ENCODE results near the gene ETS2.

ETS2 gene

DNA sequence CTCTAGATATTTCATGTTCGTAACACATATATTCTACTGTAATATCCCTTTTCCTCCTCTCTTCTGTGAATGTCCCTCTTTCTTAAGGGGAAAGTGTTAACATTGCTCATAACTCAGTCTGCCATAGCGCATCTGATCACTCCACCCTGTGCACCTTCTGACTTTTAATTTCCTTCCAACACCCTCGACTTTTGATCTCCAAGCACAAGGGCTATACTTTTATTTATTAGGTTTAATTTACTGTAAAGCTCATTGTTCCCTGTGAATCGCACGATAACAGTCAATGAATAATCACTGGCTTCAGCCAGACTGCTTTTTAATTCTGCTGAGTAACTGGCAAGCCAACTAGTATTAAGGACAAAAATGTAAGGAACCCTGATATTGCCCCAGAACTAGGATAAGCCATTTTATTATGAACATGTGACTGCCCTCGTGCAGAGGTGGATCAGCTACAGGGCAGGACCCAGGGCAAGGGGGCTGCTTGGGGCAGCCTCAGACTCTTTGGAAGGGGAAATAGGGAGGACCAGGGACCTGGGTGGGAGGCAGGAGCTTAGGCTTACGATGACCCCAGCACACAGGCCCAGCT, 2.6 kb upstream of the ETS2 start (continued):
- TF ChIP-seq, protein P1, sequence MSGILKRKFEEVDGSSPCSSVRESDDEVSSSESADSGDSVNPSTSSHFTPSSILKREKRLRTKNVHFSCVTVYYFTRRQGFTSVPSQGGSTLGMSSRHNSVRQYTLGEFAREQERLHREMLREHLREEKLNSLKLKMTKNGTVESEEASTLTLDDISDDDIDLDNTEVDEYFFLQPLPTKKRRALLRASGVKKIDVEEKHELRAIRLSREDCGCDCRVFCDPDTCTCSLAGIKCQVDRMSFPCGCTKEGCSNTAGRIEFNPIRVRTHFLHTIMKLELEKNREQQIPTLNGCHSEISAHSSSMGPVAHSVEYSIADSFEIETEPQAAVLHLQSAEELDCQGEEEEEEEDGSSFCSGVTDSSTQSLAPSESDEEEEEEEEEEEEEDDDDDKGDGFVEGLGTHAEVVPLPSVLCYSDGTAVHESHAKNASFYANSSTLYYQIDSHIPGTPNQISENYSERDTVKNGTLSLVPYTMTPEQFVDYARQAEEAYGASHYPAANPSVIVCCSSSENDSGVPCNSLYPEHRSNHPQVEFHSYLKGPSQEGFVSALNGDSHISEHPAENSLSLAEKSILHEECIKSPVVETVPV (CRISPR knock-in tag; IDR thresholded peaks at IDR 0.05): no peak
- no peak for TF ChIP-seq ESRRG (CRISPR knock-in tag; IDR thresholded peaks at IDR 0.05)

DNA sequence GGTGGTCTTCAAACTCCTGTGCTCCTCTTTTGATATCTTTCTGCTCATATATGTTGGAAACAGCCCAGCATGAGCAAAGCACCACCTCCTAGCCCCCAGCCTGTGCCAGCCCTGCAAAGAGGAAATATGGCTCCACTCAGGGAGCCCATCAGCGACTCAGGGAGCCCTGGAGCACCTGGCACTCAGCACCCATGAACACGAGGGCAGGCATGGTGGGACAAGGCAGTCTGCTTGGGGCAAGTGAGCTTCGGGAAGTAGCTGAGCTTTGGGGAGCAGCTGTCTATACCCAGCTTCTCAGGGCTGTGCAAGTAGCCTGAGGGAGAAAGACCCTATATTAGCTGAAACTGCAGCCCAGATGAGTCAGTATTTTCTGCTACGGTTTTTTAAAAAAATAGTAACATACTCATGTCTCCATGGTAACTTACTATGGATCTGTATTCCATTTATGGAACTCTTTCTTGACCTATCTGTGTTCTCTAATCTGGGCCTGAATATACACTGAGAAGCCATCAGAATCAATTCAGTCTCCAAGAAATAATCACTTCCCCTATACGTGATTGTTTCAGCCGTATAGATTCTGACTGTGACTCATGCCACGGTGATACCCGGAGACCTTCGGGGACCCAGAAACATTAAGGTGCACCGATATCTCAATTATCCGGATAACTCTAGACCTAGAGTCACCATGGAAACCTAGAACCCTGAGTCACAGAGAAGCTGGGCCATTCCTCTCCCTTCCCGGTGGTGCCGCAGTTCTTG, 1.5 kb upstream of the ETS2 start:
- TF ChIP-seq, protein P2, sequence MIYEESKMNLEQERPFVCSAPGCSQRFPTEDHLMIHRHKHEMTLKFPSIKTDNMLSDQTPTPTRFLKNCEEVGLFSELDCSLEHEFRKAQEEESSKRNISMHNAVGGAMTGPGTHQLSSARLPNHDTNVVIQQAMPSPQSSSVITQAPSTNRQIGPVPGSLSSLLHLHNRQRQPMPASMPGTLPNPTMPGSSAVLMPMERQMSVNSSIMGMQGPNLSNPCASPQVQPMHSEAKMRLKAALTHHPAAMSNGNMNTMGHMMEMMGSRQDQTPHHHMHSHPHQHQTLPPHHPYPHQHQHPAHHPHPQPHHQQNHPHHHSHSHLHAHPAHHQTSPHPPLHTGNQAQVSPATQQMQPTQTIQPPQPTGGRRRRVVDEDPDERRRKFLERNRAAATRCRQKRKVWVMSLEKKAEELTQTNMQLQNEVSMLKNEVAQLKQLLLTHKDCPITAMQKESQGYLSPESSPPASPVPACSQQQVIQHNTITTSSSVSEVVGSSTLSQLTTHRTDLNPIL (CRISPR knock-in tag; IDR thresholded peaks at IDR 0.05; ENCODE audit: low read depth): no peak
- no peak for TF ChIP-seq TCF4 (CRISPR knock-in tag; IDR thresholded peaks at IDR 0.05; ENCODE audit: borderline replicate concordance)
- TF ChIP-seq, protein P1 (CRISPR knock-in tag; IDR thresholded peaks at IDR 0.05): no peak
- TF ChIP-seq ZNF565 (CRISPR knock-in tag; conservative IDR thresholded peaks at IDR 0.05; ENCODE audit: low read depth): no peak
- TF ChIP-seq, protein P3, sequence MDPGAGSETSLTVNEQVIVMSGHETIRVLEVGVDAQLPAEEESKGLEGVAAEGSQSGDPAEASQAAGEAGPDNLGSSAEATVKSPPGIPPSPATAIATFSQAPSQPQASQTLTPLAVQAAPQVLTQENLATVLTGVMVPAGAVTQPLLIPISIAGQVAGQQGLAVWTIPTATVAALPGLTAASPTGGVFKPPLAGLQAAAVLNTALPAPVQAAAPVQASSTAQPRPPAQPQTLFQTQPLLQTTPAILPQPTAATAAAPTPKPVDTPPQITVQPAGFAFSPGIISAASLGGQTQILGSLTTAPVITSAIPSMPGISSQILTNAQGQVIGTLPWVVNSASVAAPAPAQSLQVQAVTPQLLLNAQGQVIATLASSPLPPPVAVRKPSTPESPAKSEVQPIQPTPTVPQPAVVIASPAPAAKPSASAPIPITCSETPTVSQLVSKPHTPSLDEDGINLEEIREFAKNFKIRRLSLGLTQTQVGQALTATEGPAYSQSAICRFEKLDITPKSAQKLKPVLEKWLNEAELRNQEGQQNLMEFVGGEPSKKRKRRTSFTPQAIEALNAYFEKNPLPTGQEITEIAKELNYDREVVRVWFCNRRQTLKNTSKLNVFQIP (CRISPR knock-in tag; IDR thresholded peaks at IDR 0.05; ENCODE audit: borderline replicate concordance, low read depth): no peak
- no peak for TF ChIP-seq ZFP3 (CRISPR knock-in tag; IDR thresholded peaks at IDR 0.05)
- TF ChIP-seq TOX (CRISPR knock-in tag; IDR thresholded peaks at IDR 0.05; ENCODE audit: borderline replicate concordance): no peak
- TF ChIP-seq ZNF8 (CRISPR knock-in tag; IDR thresholded peaks at IDR 0.05): no peak
- TF ChIP-seq ISL1 (CRISPR knock-in tag; IDR thresholded peaks at IDR 0.05): no peak
- TF ChIP-seq ESRRG (CRISPR knock-in tag; IDR thresholded peaks at IDR 0.05): no peak
- no peak for TF ChIP-seq ZNF70 (CRISPR knock-in tag; IDR thresholded peaks at IDR 0.05)
- no peak for TF ChIP-seq CSDC2 (CRISPR knock-in tag; IDR thresholded peaks at IDR 0.05)
- TF ChIP-seq RARB (CRISPR knock-in tag; IDR thresholded peaks at IDR 0.05): no peak
- TF ChIP-seq SNAI2 (CRISPR knock-in tag; IDR thresholded peaks at IDR 0.05): no peak
- no peak for TF ChIP-seq ARNTL (CRISPR knock-in tag; IDR thresholded peaks at IDR 0.05; ENCODE audit: borderline replicate concordance, low read depth)
- TF ChIP-seq OSR1 (CRISPR knock-in tag; IDR thresholded peaks at IDR 0.05): no peak
- ATAC-seq: no peak

DNA sequence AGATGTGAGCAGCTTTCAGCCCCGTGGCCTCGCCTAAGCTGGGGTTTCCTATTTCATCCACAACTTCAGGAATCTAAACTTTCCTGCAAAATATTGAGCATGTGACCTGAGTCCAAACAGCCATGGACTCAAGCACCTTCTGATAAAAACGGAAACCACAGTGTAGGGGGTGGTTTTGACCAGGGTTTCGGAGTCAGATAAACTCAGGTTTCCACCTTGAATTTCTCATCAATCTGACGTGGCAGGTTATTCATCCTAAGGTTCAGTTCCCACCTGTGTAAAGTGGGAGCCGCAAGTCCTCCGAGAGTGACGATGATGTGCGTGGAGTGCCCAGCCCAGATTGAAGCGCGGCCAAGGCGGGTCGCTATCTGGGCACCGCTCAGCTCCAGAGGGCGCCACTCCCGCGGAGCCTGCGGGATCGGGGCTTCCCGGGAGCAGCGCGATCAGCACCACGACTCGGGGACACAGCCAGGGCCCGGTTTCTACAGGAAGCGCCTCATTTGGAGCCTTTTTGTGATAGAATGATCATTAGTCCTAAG, 871 bp upstream of the ETS2 start:
- ATAC-seq: peak; percentile 71
- TF ChIP-seq ZNF70 (CRISPR knock-in tag; IDR thresholded peaks at IDR 0.05): no peak
- TF ChIP-seq ZC3H10 (CRISPR knock-in tag; IDR thresholded peaks at IDR 0.05): no peak
- no peak for TF ChIP-seq OSR1 (CRISPR knock-in tag; IDR thresholded peaks at IDR 0.05)
- no peak for TF ChIP-seq CSDC2 (CRISPR knock-in tag; IDR thresholded peaks at IDR 0.05)
- TF ChIP-seq, protein P1 (CRISPR knock-in tag; IDR thresholded peaks at IDR 0.05): no peak
- TF ChIP-seq, protein P4, sequence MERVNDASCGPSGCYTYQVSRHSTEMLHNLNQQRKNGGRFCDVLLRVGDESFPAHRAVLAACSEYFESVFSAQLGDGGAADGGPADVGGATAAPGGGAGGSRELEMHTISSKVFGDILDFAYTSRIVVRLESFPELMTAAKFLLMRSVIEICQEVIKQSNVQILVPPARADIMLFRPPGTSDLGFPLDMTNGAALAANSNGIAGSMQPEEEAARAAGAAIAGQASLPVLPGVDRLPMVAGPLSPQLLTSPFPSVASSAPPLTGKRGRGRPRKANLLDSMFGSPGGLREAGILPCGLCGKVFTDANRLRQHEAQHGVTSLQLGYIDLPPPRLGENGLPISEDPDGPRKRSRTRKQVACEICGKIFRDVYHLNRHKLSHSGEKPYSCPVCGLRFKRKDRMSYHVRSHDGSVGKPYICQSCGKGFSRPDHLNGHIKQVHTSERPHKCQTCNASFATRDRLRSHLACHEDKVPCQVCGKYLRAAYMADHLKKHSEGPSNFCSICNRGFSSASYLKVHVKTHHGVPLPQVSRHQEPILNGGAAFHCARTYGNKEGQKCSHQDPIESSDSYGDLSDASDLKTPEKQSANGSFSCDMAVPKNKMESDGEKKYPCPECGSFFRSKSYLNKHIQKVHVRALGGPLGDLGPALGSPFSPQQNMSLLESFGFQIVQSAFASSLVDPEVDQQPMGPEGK (CRISPR knock-in tag; IDR thresholded peaks at IDR 0.05; ENCODE audit: borderline replicate concordance): no peak
- TF ChIP-seq ISL1 (CRISPR knock-in tag; IDR thresholded peaks at IDR 0.05): no peak
- TF ChIP-seq ESRRG (CRISPR knock-in tag; IDR thresholded peaks at IDR 0.05): no peak
- TF ChIP-seq, protein P3 (CRISPR knock-in tag; IDR thresholded peaks at IDR 0.05; ENCODE audit: borderline replicate concordance, low read depth): no peak

All from SK-N-SH treated with all-trans-retinoic acid at 6 μM for 48 hours (cell line).